SK-MEL-5 (cell line): ENCODE measurements around the gene LMX1B. TPM values are rescaled to one million over a fixed set of nuclear protein-coding genes. Genes with fewer than 3 reads are reported as not detected.

Experiments
- DNase-seq: peaks from one replicate; pipeline ENCODE4 v3.0.0-alpha.2; 2016; ENCODE audit warnings: low read depth, low spot score
- in situ Hi-C: cut with HindIII; loops from 2 replicates; pipeline ENCODE4 v1.10.0; 2016; ENCODE audit warnings: low sequenced_read_pairs, high pct_unique_total_duplicates, low pct_unique_long_range_greater_than_20kb
- total RNA-seq: library from RNA; depleted of rRNA; stranded (reverse); fragments of >200 nt; shearing (Covaris generic); gene quantifications from 2 replicates; pipeline ENCODE4 v1.2.3, GENCODE V29; 2014

Gene LMX1B
- total RNA-seq, 1 experiment from 2014 or later = 2.7 TPM

- DNase-seq = no peak
- in situ Hi-C loops = no loop called here
Measured at GRCh38 chr9:126624912-126625311, 11.2 kb downstream of the LMX1B start.

DNA sequence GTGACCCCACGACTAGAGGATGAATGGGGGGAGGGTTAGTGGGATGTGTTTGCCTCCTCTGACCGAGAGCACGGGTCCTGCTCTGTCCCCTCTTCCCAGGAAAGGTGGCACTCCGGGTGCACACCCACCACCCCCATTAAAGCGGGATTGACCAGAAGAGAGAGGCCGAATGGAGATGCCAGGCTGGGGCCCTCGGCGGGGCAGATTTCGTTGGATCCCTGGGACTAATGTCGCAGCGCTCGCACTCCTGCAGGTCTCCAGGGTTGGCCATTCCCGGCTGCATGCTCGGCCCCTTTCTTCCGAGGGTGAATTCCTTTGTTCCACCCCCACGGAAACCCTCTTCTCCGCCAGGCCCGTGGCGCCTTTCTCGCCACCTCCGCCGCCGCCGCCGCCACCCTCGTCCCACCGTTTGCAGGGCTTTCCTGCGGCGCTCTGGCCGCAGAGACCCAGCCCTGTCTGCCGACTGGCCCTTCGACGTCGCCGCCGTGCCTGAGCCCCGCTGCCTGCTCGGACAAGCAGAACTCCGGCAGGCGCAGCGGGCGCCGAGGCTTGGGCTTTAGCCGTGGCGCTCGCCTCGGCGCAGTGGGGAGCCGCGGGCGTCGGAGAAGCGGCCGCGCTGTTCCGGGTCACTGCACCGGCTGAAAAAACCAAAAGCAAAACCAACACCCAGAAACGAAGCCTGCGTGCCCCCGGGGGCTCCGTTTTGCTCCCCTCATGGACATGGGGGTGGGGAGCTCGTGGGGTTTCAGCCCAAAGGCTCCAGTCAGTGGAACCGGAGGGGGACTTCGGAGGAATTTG, 11.8 kb downstream of the LMX1B start:
- in situ Hi-C loops = no loop called here
- no peak for DNase-seq

DNA sequence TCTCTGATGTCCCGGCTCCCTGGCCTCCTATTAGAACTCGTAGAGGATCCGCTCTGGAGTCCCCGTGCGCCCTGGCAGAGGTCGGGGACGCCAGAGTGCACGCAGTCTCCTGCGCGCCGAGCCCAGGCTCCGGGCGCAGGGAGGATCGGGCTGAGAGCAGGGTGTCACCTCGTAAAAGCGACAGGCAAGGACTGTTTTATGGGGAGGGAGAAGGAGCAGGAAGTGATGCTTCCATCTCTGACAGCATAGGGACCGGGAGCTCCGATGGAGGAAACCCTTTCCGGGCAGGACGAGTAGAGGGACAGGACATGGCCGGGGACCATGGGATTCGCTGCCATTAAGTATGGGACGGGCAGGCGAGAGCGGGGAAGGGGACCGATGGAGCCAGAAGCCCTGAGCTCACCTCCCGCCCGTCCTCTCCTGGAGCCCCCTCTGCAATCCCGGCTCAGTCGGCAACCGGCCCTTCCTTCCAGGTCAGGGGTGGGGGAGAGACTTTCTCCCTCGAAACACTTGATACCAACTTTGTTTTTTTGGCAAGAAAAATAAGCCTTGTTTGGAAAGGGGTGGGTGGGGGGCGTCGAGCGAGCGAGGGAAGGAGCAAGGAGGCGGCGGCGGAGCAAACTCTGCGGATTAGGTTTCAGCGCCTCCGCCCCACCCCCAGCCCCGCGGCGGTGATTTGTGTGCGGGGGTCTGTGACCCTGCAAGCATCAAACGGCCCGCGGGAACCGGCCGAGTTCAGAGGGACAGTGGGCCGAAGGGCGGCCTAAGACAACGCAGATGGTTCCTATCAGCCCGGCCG, 12.6 kb downstream of the LMX1B start:
- DNase-seq = no peak
- in situ Hi-C loops = no loop called here

- in situ Hi-C loops = no loop called here
- no peak for DNase-seq
Measured at GRCh38 chr9:126626926-126627233, 13.2 kb downstream of the LMX1B start.

DNA sequence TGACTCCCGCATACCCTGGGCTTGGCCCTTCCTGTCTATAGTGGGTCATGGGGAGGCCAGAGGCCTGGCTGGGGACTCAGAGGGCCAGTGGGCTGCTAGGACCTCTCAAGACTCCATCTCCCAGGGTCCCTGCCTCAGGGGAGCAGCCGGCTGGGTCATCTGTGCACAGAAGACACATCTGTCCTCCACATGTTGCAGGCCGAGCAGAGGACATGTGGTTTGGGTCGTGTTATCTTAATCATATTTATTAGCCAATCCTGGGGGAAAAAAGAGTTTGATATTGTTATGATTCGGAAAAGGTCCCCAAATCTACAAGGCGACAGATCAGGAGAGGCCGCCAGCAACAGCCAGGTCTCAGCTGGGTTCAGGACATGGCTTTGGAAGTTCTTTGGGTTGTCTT, 14.4 kb downstream of the LMX1B start:
- DNase-seq = no peak
- in situ Hi-C loops = no loop called here

GRCh38 chr9:126628969-126629674, 15.4 kb downstream of the LMX1B start:
- no peak for DNase-seq
- in situ Hi-C loops = no loop called here

- in situ Hi-C loops = no loop called here
- DNase-seq = no peak
Measured at GRCh38 chr9:126630458-126631237, 16.9 kb downstream of the LMX1B start.

DNA sequence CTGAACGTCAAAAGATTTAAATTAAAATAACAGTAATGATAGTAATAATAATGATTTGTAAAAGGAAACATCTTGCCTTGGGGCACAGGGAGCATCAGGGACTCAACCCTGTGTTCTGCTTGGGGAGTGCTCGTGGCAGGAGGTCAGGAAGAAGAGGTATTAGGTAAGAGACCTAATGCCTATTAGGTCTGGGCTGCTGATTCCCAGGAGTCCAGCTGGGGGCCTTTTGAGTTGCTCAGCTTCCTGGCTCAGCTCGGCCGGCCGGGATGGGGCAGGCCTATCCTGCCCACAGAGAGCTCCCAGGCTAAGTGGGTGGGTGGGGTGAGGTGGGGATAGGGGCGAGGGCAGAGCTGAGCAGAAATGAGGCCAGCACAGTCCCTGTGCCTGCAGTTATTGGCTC, 17.5 kb downstream of the LMX1B start:
- no peak for DNase-seq
- in situ Hi-C loops = no loop called here

GRCh38 chr9:126633881-126634558, 20.3 kb downstream of the LMX1B start:
- no peak for DNase-seq
- in situ Hi-C loops = no loop called here

GRCh38 chr9:126635061-126635460, 21.3 kb downstream of the LMX1B start:
- in situ Hi-C loops = no loop called here
- no peak for DNase-seq

GRCh38 chr9:126635661-126636439, 22.1 kb downstream of the LMX1B start:
- in situ Hi-C loops = no loop called here

DNA sequence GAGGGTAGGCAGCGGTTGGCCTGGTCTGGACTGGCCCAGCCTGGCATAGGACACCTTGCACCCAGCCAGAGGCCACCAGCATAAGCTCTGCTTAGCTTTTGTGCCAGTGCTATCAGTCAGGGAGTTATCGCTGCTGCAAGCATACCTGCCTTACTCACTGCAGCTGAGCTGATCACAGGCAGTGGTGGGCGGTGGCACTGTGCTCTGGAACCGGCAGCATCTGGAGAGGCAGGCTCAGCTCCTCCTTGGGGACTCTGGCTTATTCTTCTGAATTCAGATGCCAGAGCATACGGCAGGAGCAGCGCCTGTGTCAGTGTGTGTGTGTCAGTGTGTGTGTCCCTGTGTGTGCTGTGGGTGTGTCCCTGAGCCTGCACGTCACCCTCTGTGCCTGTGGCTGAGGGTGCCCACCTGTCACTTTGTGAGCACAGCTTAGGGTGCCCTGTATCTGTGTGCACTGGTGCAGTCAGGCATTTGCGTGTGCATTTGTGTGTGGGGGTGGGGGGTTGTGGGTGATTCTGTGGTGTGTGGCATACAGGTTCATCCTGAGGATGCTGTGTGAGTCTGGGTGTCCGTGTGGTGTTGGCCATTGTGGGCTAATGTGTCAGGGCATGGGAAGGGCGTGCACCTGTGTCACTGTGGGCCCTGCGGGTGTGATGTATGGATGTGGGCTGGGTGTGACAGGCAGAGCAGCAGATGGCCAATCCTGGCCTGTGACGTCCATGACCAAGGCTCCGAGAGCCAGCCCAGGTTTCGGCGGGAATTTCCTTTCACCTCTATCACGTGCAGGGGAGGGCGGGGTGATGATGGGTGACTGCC, 23.5 kb downstream of the LMX1B start:
- in situ Hi-C loops = no loop called here
- DNase-seq = no peak

More at GRCh38 chr9:126635661-126636439, 22.1 kb downstream of the LMX1B start:
- DNase-seq = no peak

- no peak for DNase-seq
- in situ Hi-C loops = no loop called here
Measured at GRCh38 chr9:126638571-126639132, 24.9 kb downstream of the LMX1B start.

GRCh38 chr9:126639318-126640000, 25.7 kb downstream of the LMX1B start:
- in situ Hi-C loops = no loop called here
- DNase-seq = no peak
